Peyer's patch (tissue), 4 donors: ENCODE data around the gene CX3CL1.

Experiments
- CTCF ChIP-seq, 6 experiments: fragments of 450-650 bp in 4 of 6; fragments of 200-600 bp in 2 of 6; sonication (generic) in 1 of 6; IDR thresholded peaks; one replicate each; pipeline ENCODE4 v1.5.1; 2017 to 2019; ENCODE audit warnings: antibody characterized with exemption in 6 of 6, mild to moderate bottlenecking in 3 of 6, moderate library complexity in 1 of 6
- POLR2A ChIP-seq, 2 donors: fragments of 450-650 bp; IDR thresholded peaks; one replicate each; pipeline ENCODE4 v1.5.1; 2017; ENCODE audit warnings: antibody characterized with exemption in 2 of 2, mild to moderate bottlenecking in 2 of 2, moderate library complexity in 2 of 2

GRCh38 chr16:57382535-57383275 lies 10.4 kb downstream of the CX3CL1 start:
- TF ChIP-seq CTCF (IDR thresholded peaks at IDR 0.05), result no peak
- no peak for TF ChIP-seq POLR2A (IDR thresholded peaks at IDR 0.05)
